Measurements from ENCODE around the gene TRAF2.

The TRAF2 gene

DNA sequence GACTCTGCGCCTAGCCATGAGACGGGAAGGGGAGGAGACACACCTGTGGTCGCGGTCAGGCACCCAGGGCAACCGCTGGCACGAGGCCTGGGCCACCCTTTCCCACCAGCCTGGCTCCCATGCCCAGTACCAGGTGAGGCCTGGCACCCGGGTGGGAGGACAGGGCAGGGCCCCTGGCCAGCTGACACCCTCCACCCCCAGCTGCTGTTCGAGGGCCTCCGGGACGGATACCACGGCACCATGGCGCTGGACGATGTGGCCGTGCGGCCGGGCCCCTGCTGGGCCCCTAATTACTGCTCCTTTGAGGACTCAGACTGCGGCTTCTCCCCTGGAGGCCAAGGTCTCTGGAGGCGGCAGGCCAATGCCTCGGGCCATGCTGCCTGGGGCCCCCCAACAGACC is 29.1 kb upstream of the TRAF2 start:
- TF ChIP-seq, protein P1, sequence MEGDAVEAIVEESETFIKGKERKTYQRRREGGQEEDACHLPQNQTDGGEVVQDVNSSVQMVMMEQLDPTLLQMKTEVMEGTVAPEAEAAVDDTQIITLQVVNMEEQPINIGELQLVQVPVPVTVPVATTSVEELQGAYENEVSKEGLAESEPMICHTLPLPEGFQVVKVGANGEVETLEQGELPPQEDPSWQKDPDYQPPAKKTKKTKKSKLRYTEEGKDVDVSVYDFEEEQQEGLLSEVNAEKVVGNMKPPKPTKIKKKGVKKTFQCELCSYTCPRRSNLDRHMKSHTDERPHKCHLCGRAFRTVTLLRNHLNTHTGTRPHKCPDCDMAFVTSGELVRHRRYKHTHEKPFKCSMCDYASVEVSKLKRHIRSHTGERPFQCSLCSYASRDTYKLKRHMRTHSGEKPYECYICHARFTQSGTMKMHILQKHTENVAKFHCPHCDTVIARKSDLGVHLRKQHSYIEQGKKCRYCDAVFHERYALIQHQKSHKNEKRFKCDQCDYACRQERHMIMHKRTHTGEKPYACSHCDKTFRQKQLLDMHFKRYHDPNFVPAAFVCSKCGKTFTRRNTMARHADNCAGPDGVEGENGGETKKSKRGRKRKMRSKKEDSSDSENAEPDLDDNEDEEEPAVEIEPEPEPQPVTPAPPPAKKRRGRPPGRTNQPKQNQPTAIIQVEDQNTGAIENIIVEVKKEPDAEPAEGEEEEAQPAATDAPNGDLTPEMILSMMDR (IDR thresholded peaks at IDR 0.05; ENCODE audit: low read depth, low read length): no peak
- TF ChIP-seq EZH2phosphoT487 (IDR thresholded peaks at IDR 0.05; ENCODE audit: low read depth): no peak
- H3K36me3 ChIP-seq (replicated peaks; ENCODE audit: low read depth, low read length): peaks cover 4% of the 10 kb centered on the region

GRCh38 chr9:136857581-136858412 is 28.5 kb upstream of the TRAF2 start:
- Histone ChIP-seq H3K27me3 (ENCODE audit: low read depth, low read length) (no peaks in the 10 kb centered on the region), H3K36me3 (replicated peaks; ENCODE audit: low read depth, low read length) (peaks cover 4% of the 10 kb centered on the region), H3K4me1 (ENCODE audit: low read length) (no peaks in the 10 kb centered on the region), H3K9me3 (ENCODE audit: insufficient read depth, low read length) (no peaks in the 10 kb centered on the region), H3K27ac (ENCODE audit: low read length) (no peak overlapping the region), H3K4me2 (ENCODE audit: low read length) (no peak overlapping the region), H2AFZ (ENCODE audit: low read depth, low read length) (no peak overlapping the region), H3K4me3 (ENCODE audit: low read length) (no peak overlapping the region), H3K79me2 (ENCODE audit: low read length) (no peaks in the 10 kb centered on the region), H4K20me1 (ENCODE audit: insufficient read depth, low read length) (peaks cover 4% of the 10 kb centered on the region; the same call in 1 of the 2 replicates), H3K9ac (ENCODE audit: low read length) (no peak overlapping the region)
- TF ChIP-seq, protein P1 (IDR thresholded peaks at IDR 0.05; ENCODE audit: low read depth, low read length): no peak
- no peak for TF ChIP-seq EZH2phosphoT487 (IDR thresholded peaks at IDR 0.05; ENCODE audit: low read depth)

More for the DNA sequence above, 29.1 kb upstream of the TRAF2 start:
- H3K9me3 ChIP-seq (ENCODE audit: insufficient read depth, low read length): no peaks in the 10 kb centered on the region
- peaks cover 4% of the 10 kb centered on the region; the same call in 1 of the 2 replicates for H4K20me1 ChIP-seq (ENCODE audit: insufficient read depth, low read length)
- H3K79me2 ChIP-seq (ENCODE audit: low read length): no peaks in the 10 kb centered on the region
- H3K27ac ChIP-seq (ENCODE audit: low read length): no peak overlapping the region
- no peak overlapping the region for H3K4me3 ChIP-seq (ENCODE audit: low read length)
- H3K4me1 ChIP-seq (ENCODE audit: low read length): no peaks in the 10 kb centered on the region
- no peak overlapping the region for H3K9ac ChIP-seq (ENCODE audit: low read length)
- no peaks in the 10 kb centered on the region for H3K27me3 ChIP-seq (ENCODE audit: low read depth, low read length)
- H2AFZ ChIP-seq (ENCODE audit: low read depth, low read length): no peak overlapping the region
- no peak overlapping the region for H3K4me2 ChIP-seq (ENCODE audit: low read length)

GRCh38 chr9:136858452-136858843 is 27.9 kb upstream of the TRAF2 start:
- no peaks in the 10 kb centered on the region for H3K4me1 ChIP-seq (ENCODE audit: low read length)
- no peak overlapping the region for H3K4me2 ChIP-seq (ENCODE audit: low read length)
- H3K27ac ChIP-seq (ENCODE audit: low read length): no peak overlapping the region

More at GRCh38 chr9:136858452-136858843, 27.9 kb upstream of the TRAF2 start:
- Histone ChIP-seq H3K79me2 (ENCODE audit: low read length) (no peaks in the 10 kb centered on the region), H3K4me3 (ENCODE audit: low read length) (no peak overlapping the region), H3K9me3 (ENCODE audit: insufficient read depth, low read length) (no peaks in the 10 kb centered on the region), H3K9ac (ENCODE audit: low read length) (no peak overlapping the region), H4K20me1 (ENCODE audit: insufficient read depth, low read length) (peaks cover 4% of the 10 kb centered on the region; the same call in 1 of the 2 replicates), H2AFZ (ENCODE audit: low read depth, low read length) (no peak overlapping the region), H3K36me3 (replicated peaks; ENCODE audit: low read depth, low read length) (peaks cover 10% of the 10 kb centered on the region), H3K27me3 (ENCODE audit: low read depth, low read length) (no peaks in the 10 kb centered on the region)
- TF ChIP-seq, protein P1 (IDR thresholded peaks at IDR 0.05; ENCODE audit: low read depth, low read length): no peak
- TF ChIP-seq EZH2phosphoT487 (IDR thresholded peaks at IDR 0.05; ENCODE audit: low read depth): no peak
